Measurements from ENCODE around the gene EARS2. TPM values are rescaled to one million over a fixed set of nuclear protein-coding genes. Genes with fewer than 3 reads are reported as not detected.
"Not testable (repeated sequence)": the region's sequence is repeated elsewhere in the genome, so short reads cannot be mapped to it uniquely, and the experiment has no call there.

The EARS2 gene
- total RNA-seq, 1 experiment from 2014 or later, result 31.4 TPM

DNA sequence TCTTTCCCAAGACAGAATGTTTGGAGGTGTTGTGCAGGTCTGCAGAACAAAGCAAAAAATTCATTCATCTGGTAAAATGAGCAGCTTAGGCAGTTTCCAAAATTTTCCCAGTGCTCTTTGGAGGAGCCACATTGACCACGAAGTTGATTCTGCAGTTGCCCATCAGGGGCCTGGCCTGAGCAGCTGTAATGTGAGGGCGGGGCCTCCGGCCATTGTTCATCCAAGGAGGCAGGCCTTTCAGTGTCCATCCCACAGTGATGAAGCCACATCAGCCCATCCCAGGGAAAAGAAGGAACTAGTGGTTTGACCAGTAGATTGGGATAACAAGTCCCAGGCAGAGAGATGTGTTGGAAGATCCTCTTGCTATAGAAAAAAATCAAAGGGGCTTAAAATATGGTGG lies 10.5 kb upstream of the EARS2 start:
- peak; percentile 61 for DNase-seq (ENCODE audit: low read depth)

DNA sequence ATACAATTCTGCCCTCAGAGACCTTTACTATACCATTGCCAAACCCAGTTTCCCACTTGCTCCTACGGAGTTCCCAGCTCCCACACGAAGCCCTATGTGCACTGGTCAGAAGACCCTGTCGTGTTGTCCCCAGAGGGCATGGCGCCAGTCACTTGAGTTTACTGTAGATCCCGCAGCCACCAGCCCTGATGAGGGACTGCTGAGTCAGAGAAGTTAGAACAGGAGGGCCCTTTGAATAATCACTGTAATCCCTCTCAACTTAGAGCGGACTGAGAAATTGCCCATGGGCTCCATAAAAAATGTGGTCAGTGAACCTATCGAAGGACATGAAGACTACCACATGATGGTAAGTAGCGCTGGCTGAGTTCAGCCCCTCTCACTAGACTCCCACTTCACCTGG lies 9.6 kb upstream of the EARS2 start:
- DNase-seq (ENCODE audit: low read depth), result no peak

DNA sequence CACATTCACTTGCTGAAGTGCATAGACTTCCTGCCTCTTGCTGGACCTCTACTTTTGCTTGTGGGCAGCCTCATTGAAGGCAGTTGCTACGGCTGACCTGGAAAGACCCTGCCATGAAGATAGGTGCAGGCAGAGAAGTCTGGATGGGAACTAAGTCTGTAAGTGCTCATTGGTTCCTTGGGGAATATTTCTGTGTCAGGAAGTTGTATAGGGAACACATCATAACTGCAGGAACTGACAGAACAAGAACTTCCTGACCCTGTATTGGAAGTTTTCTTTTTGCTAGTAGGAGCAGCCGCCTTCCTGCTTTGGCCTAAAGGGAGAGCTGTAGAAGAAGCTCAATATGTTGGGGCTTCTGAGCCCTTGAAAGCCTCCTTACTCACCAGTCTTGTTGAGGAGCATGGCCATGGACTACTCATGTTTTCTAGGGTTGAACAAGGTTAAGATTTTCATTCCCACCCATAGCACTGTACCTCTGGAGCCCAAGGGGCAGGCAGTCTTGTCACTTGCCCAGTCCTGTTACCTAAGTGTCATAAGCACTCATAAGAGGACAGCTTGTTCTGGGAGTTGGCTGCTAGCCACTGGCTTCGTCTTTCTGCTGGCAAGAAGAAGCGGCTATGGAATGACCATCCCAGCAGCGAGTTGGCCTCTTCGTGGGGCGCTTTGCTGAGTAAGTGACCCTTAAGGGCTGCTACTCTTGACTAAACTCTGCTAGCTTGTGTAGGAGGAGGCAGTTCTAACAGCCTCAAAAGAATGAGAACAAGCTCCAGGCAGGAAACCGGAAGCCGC lies 7.6 kb upstream of the EARS2 start:
- DNase-seq (ENCODE audit: low read depth), result no peak

DNA sequence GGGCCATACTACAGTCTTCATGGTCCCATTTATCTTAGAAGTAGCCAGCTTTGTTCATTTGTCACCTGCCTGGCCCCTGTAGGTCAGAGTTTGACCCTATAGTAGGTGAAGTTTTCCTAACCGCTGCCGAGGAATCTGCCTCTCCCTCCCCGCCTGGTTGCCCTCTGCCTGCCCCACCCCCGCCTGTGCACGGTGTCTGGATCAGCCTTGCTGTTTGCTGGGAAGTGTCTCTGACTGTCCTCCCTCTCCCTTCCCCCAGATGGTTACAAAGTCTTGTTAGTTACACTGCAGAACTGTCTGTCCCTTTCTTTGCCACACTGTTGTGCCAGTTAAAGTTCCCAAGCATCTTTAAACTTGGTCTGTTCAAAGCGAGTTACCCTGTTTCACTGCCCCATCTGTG lies 6.0 kb upstream of the EARS2 start:
- no peak for DNase-seq (ENCODE audit: low read depth)

- no peak for DNase-seq (ENCODE audit: low read depth)
Observed at GRCh38 chr16:23562505-23562904, 5.4 kb upstream of the EARS2 start.

DNA sequence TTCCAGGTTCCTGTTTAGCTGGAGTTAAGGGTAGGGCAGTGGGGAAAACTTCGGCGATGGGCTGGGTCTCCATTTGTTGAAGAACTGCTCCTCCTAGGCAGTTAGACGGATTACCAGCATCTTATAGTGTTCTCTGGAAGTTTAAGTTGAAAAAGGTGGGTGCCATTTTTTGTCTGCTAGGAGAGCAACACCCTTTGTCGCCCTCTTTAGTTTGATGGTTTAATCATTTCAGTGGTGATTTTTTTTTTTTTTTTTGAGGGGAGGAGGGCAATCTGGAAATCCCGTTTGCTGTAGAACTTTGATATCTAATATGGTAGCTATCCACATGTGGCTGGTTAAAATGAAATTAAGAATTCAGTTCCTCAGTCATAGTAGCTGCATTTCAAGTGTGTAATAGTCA lies 4.4 kb upstream of the EARS2 start:
- DNase-seq (ENCODE audit: low read depth), result no peak

GRCh38 chr16:23557779-23558702 lies 891 bp upstream of the EARS2 start:
- peak; percentile 14 for DNase-seq (ENCODE audit: low read depth)

DNA sequence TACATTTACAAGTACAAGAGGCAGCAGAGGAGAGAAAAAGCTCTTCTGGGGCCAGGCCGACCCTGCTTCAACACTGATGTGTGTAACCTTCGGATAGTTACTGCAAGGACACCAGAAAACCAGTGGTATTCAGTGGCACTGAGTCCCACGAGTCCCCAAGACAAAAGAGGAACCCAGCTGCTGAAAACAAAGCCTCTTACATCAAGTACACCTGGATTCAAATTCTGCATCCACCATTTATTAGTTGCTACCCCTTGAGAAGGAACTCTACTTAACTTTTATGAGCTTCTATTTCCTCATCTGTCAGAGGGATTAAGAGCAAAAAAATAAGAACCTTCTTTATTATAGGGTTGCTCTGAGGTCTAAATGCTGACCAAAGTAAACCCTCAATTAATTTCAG lies 2.6 kb downstream of the EARS2 start:
- DNase-seq (ENCODE audit: low read depth), result no peak

- no peak for DNase-seq (ENCODE audit: low read depth)
Observed at GRCh38 chr16:23552161-23552560, 5.0 kb downstream of the EARS2 start.

- DNase-seq (ENCODE audit: low read depth), result no peak
Observed at GRCh38 chr16:23549938-23550337, 7.2 kb downstream of the EARS2 start.

DNA sequence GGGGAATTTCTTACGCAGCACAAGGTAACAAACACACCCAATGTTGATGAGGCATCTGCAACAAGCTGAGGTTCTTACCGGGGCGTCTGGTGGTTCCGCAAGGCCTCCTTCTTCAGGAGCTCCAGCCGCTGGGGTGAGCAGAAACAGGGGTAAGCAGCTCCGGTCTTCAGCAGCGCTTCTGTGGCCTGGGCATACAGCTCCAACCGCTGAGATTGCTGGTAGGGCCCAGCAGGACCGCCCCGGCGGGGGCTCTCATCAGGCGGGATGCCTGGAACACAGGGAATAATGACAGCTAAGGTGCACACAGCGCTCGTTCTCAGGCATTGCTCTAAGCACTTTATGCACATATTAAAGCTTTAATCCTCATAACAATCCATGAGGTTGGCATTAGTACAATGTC lies 12.7 kb downstream of the EARS2 start:
- no peak for DNase-seq (ENCODE audit: low read depth)

GRCh38 chr16:23540817-23541178 lies 16.4 kb downstream of the EARS2 start:
- DNase-seq (ENCODE audit: low read depth), result not testable (repeated sequence)

DNA sequence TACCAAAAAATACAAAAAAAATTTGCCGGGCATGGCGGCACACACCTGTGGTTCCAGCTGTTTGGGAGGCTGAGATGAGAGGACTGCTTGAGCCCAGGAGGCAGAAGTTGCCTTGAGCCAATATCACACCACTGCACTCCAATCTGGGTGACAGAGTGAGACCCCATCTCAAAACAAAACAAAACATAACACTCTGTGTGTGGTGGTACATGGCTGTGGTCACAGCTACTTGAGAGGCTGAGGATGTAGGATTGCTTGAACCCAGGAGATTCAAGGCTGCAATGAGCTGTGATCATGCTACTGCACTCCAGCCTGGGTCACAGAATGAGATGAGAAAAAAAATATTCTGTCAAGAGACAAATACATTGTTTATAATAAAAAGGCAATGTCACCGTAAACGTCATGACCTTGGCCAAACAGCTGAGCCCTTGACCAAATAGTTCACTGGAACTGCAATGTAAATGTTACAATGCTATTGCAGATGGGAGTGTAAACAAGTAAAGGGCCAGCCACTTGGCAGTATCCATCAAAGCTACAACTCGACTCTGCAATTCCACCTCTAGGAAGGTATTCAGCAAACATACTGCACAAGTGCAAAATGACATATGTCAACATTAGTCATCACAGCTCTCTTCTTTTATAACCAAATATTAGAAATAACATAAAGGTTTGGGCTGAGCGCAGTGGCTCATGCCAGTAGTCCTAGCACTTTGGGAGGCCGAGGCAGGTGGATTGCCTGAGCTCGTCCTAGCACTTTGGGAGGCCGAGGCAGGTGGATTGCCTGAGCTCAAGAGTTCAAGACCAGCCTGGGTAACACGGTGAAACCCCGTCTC lies 16.9 kb downstream of the EARS2 start:
- no peak for DNase-seq (ENCODE audit: low read depth)

DNA sequence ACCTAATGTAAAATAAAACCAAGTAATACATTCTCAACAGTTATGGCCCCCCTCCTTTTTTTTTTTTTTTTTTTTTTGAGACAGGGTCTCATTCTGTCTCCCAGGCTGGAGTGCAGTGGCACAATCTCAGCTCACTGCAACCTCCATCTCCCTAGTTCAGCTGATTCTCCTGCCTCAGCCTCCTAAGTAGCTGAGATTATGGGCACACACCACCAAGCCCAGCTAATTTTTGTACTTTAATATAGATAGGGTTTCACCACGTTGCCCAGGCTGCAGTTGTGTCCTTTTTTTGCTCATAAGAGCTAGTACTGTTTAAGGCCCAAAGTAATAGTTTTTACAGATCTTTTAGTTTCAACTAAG lies 18.3 kb downstream of the EARS2 start:
- DNase-seq (ENCODE audit: low read depth), result no peak

DNA sequence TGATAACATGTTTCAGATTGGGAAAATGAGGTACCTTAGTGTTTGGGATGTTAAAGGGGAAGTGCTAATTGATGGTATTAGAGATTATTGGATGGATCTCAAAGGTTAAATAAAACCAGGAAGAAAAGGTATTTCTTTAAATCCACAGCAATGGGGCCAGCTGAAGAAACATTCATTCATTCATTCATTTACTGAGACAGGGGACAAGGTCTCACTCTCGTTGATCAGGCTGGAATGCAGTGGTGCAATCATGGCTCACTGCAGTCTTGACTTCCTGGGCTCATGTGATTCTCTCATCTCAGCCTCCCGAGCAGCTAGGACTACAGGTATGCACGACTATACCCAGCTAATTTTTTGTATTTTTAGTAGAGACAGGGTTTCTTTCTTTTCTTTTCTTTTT lies 19.8 kb downstream of the EARS2 start:
- DNase-seq (ENCODE audit: low read depth), result no peak

- DNase-seq (ENCODE audit: low read depth), result no peak
Observed at GRCh38 chr16:23535901-23536300, 21.2 kb downstream of the EARS2 start.

DNA sequence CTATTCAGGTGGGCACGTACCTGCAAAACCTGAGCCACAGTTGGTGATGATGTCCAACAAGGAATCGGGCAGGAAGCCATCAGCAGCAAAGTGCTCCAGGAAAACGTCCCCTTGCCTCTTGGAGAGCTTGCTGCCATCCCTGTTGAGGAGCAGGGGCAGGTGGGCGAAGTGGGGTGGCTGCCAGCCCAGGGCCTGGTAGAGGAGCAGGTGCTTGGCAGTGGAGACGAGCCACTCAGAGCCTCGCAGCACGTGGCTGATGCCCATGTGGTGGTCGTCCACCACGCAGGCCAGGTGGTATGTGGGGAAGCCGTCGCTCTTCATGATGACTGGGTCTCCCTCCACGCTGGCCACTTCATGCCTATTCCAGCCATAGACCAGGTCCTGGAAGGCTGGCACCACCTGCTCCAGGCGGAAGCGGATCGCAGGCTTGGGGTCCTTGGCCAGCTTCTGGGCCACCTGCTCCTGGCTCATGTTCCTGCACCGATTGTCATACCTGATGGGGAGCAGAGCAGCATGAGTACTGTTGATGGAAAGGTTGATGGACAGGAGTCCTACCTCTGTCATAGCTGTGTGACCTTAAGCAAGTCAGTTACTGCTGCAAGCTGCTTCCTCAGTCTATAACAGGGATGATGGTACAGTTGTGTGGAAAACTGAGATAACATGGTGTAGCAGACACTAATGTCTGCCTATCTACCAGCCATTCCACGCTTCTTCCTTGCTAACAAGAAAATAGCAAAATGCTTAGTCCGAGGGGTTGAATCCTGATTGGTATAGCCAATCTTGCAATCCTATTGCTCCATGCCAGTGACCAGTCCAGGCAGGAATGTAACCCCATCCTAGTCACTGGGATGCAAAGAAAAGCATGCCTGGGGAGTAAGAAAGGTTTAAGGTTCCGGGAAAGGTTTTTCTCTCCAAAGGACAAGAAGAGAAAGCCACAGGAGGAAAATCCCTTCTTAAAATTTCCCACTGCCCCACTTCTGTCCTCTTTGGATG lies 22.0 kb downstream of the EARS2 start:
- no peak for DNase-seq (ENCODE audit: low read depth)

GRCh38 chr16:23532448-23532847 lies 24.7 kb downstream of the EARS2 start:
- no peak for DNase-seq (ENCODE audit: low read depth)

DNA sequence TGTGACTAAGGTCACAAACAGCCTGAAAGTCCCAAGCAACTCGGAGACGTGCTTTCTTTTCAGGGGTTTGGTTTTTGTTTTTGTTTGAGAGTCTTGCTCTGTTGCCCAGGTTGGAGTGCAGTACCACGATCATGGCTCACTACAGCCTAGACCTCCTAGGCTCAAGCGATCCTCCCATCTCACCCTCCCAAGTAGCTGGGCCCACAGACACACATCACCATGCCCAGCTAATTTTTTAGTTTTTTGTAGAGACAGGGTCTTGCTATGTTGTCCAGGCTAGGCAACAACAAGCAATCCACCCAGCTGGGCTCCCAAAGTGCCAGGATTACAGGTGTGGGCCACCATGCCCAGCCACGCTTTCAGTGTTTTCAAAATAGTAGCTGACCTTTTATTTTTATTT lies 27.1 kb downstream of the EARS2 start:
- no peak for DNase-seq (ENCODE audit: low read depth)

DNA sequence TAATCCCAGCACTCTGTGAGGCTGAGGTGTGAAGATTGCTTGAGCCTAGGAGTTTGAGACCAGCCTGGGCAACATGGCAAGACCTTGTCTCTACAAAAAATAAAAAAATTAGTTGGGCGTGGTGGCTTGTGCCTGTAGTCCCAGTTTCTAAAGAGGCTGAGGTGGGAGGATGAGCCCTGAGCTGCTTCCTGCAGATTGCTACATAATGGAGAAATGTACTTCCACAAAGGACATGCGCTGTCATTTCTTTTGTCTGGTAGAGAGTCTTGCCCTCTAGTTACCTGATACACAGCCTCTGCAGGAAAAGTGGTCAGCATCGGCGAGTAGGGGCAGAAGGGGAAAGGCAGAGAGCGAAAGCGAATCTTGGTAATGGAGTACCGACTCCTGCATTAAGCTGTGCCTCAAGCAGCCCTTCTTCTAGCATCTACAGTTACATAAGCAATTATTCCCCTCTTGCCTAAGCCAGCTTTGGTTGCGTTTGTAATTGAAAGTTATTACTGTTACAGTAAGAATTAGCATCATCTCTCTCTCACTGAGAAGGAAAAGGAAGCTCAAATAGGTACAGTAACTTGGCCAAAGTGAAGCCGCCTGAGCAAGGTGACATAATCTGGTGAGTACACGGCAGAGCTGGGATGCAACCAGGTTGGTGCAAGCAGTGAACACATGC lies 28.4 kb downstream of the EARS2 start:
- DNase-seq (ENCODE audit: low read depth), result no peak
